GM12892 (cell line): Measurements from ENCODE around the gene NID1.
A peak's percentile ranks its signal among the peaks of the same experiment; 100 is the strongest.

Experiments used
- DNase-seq: peaks from one replicate; pipeline ENCODE4 v3.0.0; 2011; ENCODE audit not compliant: insufficient read length
- FAIRE-seq: peaks from 2 replicates; lab custom pipeline; 2011; peaks lifted over from hg19 to GRCh38; lab: Jason Lieb, UNC
- POLR2A ChIP-seq: IDR thresholded peaks from 2 replicates; pipeline ENCODE4 v1.6.1; 2011; ENCODE audit warnings: low read depth, low read length, control low read depth
- POLR2AphosphoS5 ChIP-seq: IDR thresholded peaks from 2 replicates; pipeline ENCODE4 v1.6.1; 2011; ENCODE audit warnings: low read depth, low read length, control low read depth
- TAF1 ChIP-seq: IDR thresholded peaks from 2 replicates; pipeline ENCODE4 v1.6.1; 2011; ENCODE audit warnings: low read depth, mild to moderate bottlenecking, control low read depth, low read length, borderline replicate concordance

The NID1 gene

DNA sequence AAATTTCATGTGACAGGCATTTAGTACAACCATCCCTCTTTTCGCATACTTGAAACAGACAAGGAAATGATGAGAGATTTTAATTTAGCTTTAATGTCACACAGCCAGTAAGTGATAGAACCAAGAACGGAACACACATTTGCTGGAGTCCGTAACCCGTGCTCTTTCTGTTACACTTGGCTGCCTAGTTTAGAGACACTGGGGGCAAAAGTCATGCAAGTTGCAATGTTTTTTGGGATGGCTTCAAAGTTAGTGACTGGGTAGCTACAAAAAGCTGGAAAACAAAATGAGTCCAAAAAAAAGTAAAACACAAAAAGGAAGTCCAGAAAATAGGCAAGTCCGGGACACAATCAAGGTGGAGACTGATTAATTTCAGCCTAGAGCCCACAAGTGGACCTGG lies 5.9 kb downstream of the NID1 start:
- no peak for TF ChIP-seq POLR2AphosphoS5
- TF ChIP-seq TAF1, result no peak
- TF ChIP-seq POLR2A, result no peak
- DNase-seq (no peak), FAIRE-seq (no peak)

GRCh38 chr1:236058141-236058934 lies 6.6 kb downstream of the NID1 start:
- FAIRE-seq, result peak; percentile 88
- TF ChIP-seq POLR2AphosphoS5 (no peak), POLR2A (no peak), TAF1 (no peak)
- DNase-seq, result no peak

- FAIRE-seq (no peak), DNase-seq (no peak)
- TF ChIP-seq POLR2A (no peak), POLR2AphosphoS5 (no peak), TAF1 (no peak)
Measured at GRCh38 chr1:236057546-236057945, 7.3 kb downstream of the NID1 start.

- FAIRE-seq, result no peak
- DNase-seq, result no peak
- TF ChIP-seq POLR2A, result no peak
- no peak for TF ChIP-seq POLR2AphosphoS5
- TF ChIP-seq TAF1, result no peak
Measured at GRCh38 chr1:236052232-236052993, 12.5 kb downstream of the NID1 start.

GRCh38 chr1:236051242-236051791 lies 13.6 kb downstream of the NID1 start:
- DNase-seq (no peak), FAIRE-seq (no peak)
- TF ChIP-seq POLR2AphosphoS5 (no peak), POLR2A (no peak), TAF1 (no peak)

DNA sequence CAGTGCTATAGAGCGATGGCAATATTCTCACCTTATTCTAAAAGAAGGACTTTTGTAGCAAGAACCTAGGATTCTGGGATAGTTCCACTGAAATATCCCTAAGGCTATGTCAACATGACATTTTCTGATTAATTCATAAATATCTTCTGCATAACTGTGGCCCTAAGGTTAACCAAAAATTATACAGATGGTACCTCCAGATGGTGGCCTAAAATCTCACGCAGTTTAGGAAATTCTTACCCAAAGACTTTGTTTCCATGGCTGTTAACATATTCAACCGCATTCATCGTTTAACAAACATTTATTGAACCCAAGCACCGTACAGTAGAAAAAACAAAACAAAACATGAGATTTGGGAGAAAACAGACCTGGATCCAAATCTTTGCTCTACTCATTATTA lies 19.1 kb downstream of the NID1 start:
- FAIRE-seq (no peak), DNase-seq (no peak)
- no peak for TF ChIP-seq TAF1
- no peak for TF ChIP-seq POLR2AphosphoS5
- no peak for TF ChIP-seq POLR2A

DNA sequence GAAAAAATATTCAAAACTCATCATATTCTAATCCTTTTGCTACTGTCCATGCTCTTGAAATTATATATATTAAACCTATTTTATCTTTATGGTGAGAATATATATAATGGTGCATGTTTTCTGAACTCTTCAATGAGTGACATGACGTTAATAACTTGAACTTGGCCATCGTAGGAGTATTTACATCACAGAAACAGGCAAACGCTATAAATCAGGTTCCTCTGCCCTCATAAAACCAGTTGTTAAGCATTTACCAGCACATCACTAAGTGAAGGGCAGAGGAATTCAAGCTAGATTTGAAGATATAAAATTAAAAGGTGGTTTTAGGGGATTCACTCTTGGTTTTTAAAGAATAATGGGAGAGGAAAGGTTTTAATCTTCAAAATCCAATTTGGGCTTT lies 20.5 kb downstream of the NID1 start:
- no peak for DNase-seq
- FAIRE-seq, result no peak
- TF ChIP-seq TAF1, result no peak
- TF ChIP-seq POLR2AphosphoS5, result no peak
- no peak for TF ChIP-seq POLR2A

- no peak for FAIRE-seq
- DNase-seq, result no peak
- TF ChIP-seq TAF1 (no peak), POLR2AphosphoS5 (no peak), POLR2A (no peak)
Measured at GRCh38 chr1:236041631-236042618, 23.0 kb downstream of the NID1 start.

DNA sequence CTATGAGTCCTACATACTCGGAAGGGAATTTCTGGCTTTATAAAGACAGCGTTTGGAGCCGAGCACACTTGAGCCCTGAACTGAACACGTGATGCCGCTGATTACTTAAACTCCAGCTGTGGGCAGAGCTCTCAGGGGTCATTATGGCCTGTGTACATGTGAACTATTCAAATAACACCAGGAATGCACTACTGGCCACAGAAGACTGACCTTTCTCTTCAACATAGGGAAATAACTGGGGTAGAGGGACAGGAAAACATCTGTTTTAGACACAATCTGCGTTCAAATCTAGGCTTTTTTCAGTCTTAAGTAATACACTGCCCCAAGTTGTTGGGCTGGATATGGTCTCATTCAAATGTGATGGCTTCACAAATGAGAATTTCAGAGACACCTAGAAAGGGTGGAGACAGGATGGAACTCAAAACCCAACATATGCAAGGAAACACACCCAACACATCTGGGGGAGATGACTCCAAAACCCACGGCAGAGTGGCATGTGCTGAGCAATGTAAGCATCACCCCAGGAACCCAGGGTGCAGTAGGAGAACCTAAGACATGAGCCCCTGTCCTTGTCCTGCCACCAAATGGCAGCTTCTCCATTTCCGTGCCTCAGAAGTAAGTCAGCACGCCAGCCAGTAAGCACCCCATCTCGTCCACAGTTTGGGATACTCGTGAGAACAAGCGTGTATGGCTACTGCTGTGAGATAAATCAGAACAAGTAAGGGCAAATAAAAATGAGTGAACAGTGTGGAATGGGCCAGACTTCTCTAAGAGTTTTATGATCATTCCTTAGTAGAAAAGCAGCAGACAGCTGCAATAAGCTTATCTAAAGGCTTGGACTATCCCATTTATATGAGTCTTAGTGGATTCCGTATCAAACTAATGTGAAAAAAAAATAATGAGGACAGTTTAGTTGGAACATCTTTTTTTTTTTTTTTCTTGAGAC lies 24.9 kb downstream of the NID1 start:
- TF ChIP-seq POLR2AphosphoS5, result no peak
- TF ChIP-seq POLR2A, result no peak
- TF ChIP-seq TAF1, result no peak
- FAIRE-seq, result no peak
- no peak for DNase-seq

DNA sequence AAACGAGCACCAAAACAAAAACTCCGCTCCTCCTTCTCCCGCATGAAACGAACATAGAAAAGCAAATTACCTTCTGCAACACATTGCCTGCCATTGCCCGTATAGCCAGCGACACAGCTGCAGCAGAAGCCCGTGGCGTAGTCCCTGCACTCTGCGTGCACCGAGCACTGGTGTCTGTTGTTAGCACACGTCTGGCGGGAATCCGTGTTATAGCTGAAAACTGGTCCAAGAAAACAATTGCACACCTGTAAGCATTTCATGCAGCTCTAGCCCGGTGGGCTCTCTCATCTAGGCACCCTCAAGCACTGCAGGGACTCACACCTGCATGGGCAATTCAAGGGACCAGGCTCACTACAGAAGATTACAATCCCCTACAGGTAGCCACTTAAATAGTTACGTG lies 26.9 kb downstream of the NID1 start:
- FAIRE-seq (no peak), DNase-seq (no peak)
- TF ChIP-seq POLR2A (no peak), POLR2AphosphoS5 (no peak), TAF1 (no peak)
